ENCODE data around the gene ARRDC2.
A peak's percentile ranks its signal among the peaks of the same experiment; 100 is the strongest.

The ARRDC2 gene

DNA sequence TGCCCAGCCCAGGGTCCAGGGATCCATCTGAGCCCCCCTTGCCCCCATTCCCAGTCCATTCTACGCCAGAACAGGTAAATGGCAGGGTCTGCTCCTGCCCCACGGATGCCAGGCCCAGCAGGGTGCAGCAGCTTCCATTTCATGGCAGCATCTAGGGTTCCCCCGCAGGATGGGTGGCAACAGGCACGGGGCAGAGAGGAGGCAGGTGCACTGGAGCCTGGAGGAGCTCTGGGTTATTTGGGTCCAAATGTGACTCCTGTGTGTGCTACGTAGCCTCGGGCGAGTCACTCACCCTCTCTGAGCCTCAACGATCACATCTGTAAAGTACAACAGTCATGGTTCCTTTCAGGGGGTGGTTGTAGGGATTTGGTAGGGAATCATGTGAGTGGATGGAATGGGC, 51.3 kb downstream of the ARRDC2 start:
- DNase-seq = no peak

DNA sequence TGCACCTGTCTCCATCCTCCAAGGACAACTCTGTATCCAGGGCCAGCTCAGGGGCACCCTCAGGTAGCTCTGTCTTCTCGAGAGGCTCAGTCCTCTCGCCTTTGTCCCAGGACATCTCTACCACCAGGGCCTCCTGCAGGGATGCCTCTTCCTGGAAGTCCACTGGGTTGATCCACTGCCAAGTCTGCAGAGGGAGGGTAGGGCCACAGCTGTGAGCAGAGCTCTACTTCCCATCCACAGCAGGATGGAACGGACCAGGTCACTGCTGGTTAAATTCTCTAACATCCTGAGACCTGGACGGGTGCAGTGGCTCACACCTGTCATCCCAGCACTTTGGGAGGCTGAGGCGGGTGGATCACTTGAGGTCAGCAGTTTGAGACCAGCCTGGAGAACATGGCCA, 51.9 kb downstream of the ARRDC2 start:
- DNase-seq = no peak

DNA sequence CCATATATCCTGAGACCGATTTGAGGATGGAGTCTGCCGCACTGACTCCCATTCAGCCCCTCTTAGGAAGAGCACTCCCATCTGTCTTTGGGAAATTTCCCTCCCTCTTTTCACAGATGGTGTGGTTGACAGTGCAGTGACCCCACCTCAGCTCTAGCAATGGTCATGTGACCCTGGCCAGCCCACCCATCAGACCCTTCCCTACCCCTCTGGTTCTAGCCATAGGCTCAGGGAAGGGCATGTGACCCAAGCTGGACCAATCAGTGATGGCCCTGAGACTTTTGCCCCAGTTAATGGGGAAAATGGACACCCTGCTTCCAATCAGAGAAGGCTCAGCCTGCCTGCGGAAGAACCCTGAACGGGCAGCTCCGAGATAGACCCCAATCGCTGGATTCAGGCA, 52.5 kb downstream of the ARRDC2 start:
- DNase-seq = no peak

DNA sequence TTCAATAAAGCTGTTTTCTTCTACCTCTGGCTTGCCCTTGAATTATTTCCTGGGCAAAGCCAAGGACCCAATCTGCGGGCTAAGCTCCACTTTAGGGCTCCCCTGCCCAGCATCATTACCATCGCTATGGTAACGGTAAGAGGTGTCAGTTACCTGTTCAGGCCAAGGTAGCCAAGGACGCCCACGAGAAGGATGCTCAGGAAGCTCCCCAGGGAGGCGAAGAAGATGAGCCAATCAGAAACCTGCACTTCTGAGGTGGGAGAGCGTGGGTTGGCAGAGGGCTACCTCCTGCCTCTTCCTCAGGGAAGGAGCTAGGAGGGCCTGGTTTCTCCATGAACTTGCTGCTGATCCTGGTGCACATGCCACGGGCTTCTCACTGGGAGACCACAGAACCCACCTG, 54.1 kb downstream of the ARRDC2 start:
- peak; percentile 36 for DNase-seq

DNA sequence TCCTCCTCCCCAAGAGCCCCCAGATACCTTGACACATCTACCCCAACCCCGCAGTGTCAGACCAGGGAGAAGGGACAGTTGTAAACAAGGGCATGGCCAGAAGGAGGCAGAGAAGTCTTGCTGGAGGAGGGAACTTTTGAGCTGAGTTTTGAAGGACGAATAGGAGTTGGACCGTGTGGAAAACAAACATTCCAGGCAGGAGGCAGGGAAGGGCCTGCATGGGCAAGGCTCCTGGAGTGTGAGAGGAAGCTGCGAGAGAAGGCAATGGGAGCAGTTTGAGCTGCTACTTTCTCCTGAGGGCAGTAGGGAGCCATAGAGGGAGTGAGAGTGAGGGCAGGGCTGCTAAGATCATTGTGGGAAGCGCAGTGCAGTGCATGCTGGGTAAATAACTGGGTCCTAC, 55.5 kb downstream of the ARRDC2 start:
- no peak for DNase-seq

Measured in NCI-H2107 (cell line).